NCI-H345 treated with DMSO at 0.1 percent for 48 hours (cell line): Measurements from ENCODE around the gene WDR48.

Experiments
- DNase-seq: peaks from one replicate; lab custom pipeline; 2025; ENCODE audit not compliant: unreplicated experiment; lab: John Stamatoyannopoulos, UW

The WDR48 gene

GRCh38 chr3:39118931-39119660 is 67.3 kb downstream of the WDR48 start:
- DNase-seq, result no peak

DNA sequence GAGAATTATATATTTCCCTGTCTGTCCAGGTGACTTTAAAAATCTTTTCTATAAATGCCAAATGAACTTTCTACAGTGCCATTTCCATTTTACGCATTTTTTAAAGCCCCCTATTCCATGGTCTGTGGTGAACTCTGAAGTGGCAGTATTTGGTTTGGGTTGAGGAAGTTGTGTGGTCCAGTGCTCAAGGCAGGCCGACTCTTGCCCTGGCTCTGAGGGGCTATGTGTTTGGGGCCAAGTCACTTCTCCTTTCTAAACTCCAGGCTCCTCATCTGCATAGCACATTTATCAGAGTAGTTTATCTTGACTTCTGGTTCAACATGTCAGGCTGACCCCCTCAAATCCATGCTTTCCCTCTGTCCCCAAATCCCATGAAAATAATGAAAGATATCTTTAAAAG is 69.8 kb downstream of the WDR48 start:
- no peak for DNase-seq

DNA sequence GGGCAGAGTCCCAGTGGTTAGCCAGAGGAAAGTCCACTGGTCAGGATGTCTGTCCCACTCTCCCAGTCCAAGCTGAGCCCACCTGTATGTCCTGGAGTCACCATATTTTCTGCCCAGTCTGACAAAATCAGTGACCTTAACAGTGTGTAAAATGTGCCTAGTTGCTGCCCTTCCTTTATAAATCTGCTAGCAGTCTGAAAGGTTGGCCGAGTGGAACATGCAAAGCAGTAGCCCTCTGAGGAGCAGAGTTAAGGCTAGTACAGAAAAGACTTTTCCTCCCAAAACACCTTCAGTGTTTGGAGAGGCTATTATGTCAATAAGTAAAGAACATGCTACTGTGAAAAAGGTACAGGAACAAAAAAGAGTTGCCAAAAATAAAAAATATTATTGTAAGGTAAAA is 71.0 kb downstream of the WDR48 start:
- DNase-seq, result no peak

GRCh38 chr3:39124876-39125840 is 73.3 kb downstream of the WDR48 start:
- DNase-seq, result no peak

DNA sequence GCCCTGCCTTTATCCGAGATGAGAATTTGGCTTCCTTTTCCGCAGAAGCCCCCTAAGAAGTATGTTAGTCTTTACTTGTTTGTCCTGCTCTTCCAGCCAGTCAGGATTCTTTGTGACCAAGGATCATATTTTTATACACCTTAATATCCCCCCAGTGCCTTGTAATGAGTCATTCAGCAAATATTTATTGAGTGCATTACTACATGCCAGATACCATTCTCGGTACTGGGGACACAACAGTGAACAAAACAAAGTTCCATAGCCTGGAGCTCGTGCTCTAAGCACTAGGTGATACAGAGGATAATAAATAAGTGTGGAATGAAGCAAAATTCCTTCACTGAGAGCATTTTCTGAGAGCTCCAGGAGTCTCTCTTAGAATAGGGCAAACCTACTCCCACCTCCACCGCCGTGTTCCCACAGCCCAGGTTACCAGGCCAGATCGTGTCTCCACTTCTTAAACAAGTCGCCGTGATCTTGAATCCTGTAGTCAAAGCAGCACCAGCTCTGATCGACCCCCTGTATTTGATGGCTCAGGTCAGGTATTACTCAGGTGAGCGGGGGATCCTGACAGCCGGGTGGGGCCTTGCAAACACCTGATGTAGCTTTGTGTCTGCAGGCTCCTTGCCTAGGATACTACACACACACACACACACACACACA is 74.2 kb downstream of the WDR48 start:
- DNase-seq, result no peak

DNA sequence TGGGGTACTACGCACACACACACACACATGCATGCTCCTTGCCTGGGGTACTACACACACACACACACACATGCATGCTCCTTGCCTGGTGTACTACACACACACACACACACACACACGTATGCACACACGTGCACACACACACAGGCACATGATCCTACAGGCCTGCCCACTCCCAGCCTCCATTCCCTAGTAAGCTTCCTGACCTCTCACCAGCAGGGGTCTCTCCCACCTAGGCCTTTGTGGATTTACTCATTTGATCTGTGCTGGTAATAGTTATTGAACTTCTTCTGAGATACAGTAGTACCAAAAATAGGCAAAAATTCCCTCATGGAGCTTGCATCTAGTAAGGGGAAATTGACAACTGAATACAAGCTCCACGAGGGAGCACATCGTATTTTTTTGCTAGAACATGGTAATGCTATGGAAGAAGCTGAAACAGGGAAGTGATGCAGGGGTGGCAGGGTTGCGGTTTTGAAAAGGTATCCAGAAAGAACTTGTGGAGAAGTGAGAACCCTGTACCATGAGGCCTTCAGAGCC is 74.8 kb downstream of the WDR48 start:
- no peak for DNase-seq

DNA sequence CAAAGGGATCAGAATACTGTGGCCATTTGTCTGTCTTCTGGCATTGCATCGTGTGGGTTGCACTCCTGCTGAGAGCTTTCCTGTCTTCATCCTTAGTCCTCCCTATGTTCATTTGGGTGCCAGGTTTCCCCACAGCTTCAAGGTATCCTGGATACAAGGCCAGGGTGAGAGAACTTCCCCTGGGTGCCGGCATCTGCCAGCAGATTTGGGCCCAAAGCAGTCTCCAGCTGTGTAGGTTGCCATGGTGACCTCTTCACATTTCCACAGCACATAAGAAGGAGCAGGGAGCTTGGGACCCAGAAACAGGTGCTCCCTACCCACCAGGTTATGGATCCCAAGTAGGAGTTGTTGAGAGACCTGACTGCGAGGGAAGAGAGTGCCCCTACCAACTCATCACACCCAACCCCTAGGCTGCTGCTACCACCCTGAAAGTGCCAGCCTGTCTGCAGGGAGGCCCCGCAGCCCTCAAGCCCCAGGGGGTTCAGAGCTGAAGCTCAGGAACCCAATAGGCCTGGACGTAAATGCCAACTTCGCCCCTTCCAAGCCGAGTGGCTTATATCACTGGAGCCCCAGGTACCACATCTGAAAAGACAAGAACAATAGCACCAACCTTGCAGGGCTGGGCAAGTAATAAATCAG is 75.6 kb downstream of the WDR48 start:
- no peak for DNase-seq

DNA sequence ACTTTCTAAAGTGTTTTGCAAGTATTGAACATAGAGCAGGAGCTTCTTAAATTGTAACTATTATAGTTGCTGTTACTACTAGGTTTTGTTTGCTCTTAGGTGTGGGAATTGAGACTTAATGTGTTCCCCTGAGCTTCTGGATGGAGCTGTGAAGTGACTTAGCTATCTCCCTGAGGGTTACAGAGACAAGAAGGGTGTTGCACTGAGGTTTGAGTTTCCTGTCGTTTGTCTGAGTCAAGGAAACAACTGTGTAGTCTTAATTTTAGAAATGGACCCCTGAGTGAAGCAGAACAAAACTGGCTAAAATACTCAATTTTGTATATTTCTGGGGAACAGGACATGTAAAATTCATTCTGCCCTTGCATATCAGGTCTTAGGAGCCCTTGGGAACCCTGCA is 76.1 kb downstream of the WDR48 start:
- no peak for DNase-seq

GRCh38 chr3:39128951-39129350 is 77.1 kb downstream of the WDR48 start:
- no peak for DNase-seq

- no peak for DNase-seq
These were observed 78.2 kb downstream of the WDR48 start for GRCh38 chr3:39130026-39130425.

GRCh38 chr3:39130693-39131265 is 79.0 kb downstream of the WDR48 start:
- DNase-seq, result no peak

DNA sequence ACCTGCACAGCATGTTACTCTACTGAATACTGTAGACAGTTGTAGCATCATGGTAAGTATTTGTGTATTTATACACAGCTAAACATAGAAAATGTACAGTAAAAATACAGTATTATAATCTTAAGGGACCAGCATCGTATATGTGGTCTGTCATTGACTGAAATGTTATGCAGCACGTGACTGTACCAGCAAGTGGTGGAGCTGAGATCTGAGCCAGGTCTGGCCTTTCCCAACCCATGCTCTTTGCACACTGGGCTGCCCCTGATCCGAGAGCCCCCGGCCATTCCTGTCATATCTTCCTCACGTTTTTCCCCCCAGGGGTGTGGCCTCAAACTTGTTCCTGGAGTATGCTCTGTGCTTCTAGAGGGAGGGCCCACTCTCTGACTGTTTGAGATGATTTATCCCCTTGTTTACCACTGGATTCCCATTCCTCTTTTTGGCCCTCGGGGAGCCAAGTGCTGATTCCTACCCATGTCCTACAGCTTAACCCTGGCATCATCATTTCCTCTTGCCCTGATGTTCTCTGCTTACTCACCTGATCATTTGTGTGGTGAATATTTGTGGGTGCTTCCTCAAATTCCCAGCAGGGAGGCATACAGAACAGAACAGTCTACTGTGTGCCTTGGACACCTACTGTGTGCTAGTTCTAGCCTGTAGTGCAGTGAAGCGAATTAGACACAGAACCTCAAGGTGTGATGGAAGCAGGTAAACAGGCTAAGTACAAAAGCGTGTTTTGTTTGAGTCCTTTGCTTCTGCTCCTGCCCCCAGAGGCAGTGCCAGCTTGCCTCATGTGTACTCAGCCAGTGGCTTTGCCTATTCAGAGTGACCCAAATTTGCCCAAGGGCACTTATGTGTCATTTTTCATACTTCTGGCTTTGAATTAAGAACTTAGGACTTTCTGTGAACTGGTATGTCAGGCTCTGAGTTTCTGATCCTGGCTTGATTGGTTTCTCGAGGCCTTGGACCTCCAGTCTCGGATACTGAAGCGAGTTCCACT is 80.6 kb downstream of the WDR48 start:
- no peak for DNase-seq

DNA sequence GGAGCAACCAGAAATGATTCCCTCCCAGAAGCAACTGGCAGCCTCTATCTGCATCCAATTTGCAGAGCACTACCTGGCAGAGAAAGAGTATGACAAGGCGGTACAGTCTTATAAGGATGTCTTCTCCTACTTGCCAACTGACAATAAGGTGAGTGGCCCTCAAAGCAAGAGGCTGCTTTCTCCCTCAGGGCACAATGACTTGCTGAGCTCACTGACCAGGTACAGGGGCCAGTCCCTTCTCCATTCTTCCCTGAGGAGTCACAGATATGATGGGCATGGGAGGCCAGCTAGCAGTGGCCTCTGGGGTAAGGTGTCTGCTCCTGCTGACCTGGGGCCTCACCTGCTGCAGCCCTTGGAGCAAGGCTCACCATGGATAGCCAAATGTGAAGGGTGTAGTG is 81.3 kb downstream of the WDR48 start:
- no peak for DNase-seq

- DNase-seq, result no peak
These were observed 82.0 kb downstream of the WDR48 start for GRCh38 chr3:39133822-39134221.

DNA sequence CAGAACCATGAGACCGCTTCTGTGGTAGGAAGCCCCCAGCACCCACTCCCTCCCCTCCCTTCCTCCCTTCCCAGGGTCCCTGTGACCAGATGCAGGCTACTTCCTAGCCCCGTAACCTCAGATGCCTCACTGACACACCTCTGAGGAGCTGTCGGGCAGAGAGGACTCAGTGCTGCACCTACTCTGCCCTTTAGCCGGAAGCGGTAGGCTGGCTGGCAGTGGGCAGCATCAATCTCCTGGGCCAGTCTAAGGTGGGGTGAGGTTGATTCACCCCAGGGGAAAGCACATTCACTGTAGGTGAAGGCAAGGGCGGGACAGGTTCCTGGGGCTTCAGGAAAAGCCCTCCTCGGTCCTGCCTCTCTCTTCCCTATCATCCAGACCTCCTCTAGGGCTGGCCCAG is 82.5 kb downstream of the WDR48 start:
- DNase-seq, result no peak

DNA sequence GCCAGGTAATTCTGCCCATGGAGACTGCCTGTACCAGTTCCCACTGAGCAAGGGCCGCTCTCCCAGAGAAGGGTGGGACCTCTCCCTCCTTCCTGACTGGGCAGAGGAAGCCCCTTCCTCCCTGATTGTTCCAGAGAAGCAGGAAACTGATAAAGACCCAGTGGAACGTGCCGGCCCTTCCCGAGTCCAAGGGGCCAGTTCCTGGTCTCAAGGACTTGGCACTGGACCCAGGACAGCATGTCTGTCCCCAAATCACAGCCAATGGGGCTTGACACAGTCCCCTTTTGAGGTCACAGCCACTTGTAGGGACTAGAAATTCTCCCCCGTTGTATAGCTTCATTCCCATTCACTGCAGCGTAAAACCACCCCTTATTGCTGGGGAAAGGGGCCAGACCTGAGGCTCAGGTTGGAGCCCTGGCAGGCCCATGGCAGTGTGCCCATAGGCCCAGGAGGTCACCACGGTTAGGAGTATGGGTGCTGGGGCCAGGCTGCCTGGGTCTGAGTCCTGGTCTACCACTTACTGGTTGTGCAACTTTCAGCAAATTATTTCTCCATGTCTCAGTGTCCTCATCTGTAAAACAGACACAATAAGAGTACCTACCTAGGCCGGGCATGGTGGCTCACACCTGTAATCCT is 83.5 kb downstream of the WDR48 start:
- no peak for DNase-seq

- DNase-seq, result no peak
These were observed 85.0 kb downstream of the WDR48 start for GRCh38 chr3:39136533-39137434.

DNA sequence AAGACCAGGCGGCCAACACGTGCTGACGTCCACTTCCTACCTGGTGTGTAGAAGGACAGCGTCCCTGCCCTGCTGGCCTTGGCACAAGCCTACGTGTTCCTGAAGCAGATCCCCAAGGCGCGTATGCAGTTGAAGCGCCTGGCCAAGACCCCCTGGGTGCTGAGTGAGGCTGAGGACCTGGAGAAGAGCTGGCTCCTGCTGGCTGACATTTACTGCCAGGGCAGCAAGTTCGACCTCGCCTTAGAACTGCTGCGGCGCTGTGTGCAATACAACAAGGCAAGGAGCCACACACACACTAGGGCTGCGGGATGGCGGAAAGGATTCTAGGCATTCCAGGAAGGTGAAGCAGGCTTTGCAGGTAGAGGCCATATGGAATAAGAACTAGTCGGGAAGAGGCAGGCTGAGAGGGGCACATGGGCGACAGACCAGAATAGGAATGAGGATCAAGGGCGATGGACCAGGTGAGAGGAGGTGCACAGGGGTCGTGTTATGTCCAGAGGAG is 85.7 kb downstream of the WDR48 start:
- no peak for DNase-seq
